ENCODE data around the gene GRM5. TPM values are rescaled to one million over a fixed set of nuclear protein-coding genes. Genes with fewer than 3 reads are reported as not detected.
A peak's percentile ranks its signal among the peaks of the same experiment; 100 is the strongest.

Gene GRM5
- total RNA-seq, 1 donor from 2014 or later = under 0.01 TPM

DNA sequence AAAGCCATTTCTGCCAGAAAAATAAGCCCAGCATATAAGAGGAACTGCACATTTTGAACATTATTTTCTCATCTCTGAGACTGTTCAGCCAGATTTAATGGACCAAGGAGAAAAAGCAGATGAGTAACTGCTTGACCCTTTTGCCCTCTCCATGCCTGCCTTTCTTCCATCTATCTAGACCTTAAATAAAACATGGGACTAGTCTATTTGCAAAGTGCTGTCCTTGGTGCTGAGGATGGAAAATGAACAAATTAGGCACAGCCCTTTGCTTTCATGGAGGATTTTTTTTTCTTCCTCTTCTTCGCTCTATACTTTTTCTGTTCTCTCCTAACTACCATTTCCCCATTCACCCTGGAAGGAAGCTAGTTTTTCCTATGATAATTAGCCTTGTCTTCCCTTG lies 361.3 kb downstream of the GRM5 start:
- peak in 1 of 2 donors; percentile 2 for DNase-seq (ENCODE audit: low read depth in 2 of 2)

GRCh38 chr11:88701816-88702215 lies 364.0 kb downstream of the GRM5 start:
- peak in 1 of 2 donors; percentile 52 for DNase-seq (ENCODE audit: low read depth in 2 of 2)

DNA sequence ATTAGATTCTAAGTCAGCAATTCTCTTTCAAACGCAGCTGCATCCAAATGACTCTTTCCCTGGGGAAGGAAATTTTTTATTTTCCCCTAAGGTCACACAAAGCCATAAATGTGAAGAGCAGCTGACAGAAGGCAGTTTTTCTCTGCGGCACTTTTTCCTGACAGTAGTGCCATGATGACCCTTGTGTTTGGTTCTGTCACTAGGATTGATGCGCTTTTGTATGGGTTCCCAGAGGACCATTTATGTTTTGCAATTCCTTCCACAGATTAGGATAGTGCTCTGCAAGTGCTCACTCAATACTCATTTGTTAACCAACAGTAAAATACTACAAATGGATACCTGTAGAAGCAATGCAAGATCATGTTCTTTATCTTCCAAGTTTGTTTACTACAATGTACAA lies 368.6 kb downstream of the GRM5 start:
- DNase-seq (ENCODE audit: low read depth in 2 of 2) = no peak

DNA sequence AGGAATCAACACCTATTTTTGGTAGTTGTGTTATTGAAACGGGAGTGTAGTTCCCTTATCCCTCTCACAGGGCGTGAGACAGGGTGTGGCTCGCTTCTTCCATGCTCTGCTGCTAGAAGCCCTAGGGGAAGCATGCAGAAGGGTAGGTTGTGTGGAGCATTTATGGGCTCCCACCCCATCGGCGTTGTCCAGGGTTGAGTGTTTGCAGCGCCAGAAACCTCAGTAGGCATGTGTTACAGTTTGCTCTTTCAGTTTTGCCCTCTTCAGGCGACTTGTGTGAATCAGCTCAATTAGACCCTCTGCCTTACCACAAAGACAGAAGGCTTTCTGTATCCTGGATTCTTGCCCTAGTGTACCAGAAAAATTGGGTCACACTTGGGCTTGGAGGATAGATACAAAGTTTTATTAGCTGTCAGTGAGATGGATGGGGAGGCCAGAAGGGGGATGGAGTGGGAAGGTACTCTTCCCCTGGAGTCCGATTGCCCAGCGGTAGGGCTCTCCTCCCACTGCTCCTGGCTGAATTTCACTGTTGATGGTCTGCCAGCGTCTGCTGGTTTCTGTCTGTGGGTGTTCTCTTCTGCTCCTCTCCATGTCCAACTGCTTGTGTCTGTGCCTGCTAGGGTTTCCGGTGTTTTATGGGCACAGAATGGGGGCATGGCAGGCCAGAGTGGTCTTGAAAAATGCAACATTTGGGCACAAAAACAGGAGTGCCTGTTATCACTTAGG lies 369.9 kb downstream of the GRM5 start:
- no peak for DNase-seq (ENCODE audit: low read depth in 2 of 2)

- DNase-seq (ENCODE audit: low read depth in 2 of 2) = no peak
These were observed 373.3 kb downstream of the GRM5 start for GRCh38 chr11:88692306-88693086.

GRCh38 chr11:88689548-88690240 lies 376.1 kb downstream of the GRM5 start:
- DNase-seq (ENCODE audit: low read depth in 2 of 2) = no peak

GRCh38 chr11:88683024-88683423 lies 382.8 kb downstream of the GRM5 start:
- DNase-seq (ENCODE audit: low read depth in 2 of 2) = no peak

- no peak for DNase-seq (ENCODE audit: low read depth in 2 of 2)
These were observed 385.0 kb downstream of the GRM5 start for GRCh38 chr11:88680806-88681205.

DNA sequence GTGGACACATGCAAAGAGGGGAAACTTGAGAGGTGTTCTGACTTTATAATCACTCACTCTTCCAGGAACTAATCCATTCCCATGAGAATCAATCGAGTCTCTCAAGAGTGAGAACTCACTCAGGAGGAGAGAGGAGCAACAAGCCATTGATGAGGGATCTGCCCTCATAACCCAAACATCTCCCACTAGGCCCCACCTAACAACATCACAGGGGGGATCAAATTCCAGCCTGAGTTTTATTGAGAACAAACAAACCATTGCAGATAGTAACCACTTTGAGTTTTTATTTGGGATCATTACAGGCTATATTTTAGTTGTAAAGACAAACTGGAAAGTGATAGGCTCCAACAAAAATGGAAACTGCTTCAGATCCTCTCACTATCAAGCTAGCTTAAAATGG lies 399.4 kb downstream of the GRM5 start:
- no peak for DNase-seq (ENCODE audit: low read depth in 2 of 2)

DNA sequence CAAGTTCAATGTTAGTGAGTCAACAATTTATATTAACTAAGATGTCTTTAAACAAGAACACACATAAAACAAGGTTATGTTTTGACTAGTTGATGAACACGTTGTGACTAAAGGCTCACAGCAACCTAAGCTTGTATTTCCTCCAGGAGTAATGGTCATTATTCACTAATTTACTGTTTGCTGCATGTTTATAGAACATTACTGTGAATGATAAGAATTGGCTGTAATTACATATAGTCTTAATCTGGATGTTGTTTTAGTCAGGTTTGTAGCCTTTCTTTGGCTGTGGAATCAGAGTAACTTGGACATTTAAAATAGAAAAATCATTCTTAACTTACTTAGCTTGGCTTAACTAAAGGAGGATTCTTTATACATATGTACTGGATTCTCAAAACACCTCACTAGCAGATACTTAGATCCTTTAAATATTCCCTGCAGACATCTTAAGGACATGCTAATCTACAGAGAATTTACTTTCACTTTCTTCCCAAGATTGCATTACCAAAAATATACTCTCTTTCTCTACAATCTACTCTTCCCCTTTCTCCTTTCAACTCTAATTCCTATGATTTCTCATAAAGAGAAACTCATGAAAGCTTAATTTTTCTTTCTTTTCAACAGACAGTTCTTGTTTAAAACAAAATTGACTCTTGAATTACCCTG lies 408.6 kb downstream of the GRM5 start:
- no peak for DNase-seq (ENCODE audit: low read depth in 2 of 2)

DNA sequence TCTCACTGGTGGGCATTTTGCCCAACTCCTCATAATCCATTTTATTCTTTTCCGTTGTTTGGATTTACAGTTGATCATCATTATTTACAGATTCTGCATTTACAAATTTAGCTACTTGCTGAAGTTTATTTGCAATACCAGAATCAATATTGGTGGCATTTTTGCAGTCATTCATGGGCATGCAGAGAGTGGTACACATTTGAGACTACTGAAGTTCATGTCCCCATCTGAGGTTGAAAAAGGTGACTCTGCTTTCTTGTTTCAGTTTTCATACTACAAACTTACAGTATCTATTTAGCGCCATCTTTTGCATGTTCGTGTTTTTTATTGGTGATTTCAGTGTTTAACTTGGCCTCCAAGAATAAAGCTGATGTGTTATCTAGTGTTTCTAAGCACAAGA lies 409.5 kb downstream of the GRM5 start:
- DNase-seq (ENCODE audit: low read depth in 2 of 2) = no peak

DNA sequence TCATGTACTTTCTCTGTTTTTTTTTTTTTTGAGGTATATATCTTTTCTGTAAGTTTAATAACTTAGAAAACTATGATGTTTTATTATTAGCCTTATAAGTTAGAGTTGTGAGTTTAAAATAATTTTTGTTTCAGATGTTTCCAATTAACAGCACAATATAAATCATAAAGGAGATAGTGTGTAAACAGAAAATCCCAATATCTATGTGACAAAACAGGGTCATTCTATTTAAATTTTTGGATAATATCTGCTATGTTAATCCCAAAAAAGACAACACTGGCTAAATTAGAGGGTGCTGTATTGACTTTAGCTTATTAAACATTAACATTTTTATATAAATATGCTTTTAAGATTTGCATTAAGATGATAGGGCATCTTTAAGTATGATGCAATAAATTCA lies 410.1 kb downstream of the GRM5 start:
- no peak for DNase-seq (ENCODE audit: low read depth in 2 of 2)

DNA sequence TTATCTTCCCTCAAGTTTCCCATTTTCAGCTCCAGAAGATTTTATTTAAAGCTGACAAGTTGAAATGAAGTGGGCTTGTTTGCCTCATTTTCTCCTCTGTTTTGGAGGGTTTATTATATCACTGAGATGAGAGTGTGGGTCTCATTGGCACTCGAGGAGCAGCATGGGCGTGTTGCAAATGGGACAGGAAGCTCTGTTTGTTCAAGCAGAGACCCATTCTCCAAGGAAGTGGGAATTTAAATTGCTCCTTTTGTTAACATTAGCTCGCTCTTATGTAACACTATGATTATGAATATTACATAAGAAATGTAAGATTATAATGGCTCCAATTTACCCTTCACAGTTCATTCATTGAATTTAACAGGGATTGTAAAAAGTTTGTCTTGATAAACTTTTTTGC lies 410.6 kb downstream of the GRM5 start:
- DNase-seq (ENCODE audit: low read depth in 2 of 2) = no peak

DNA sequence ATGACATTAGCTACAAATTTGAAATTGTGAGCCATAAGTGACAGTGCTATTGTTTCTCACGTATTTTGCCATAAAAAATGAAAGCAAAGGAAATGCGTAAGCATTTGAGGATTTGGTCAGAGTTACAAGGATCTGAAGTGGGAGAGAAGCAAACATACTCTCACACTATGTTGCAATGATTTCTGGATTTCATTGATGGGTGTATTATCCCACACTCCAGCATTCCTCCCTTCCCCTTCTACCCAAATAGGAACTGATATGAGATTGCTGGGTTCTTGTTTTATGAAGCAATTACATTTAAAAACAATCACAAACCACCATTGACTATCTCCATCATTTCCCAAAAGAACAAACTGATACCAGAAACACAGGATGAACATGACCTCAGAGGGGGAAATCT lies 414.2 kb downstream of the GRM5 start:
- no peak for DNase-seq (ENCODE audit: low read depth in 2 of 2)

- DNase-seq (ENCODE audit: low read depth in 2 of 2) = no peak
These were observed 421.1 kb downstream of the GRM5 start for GRCh38 chr11:88644724-88645123.

- no peak for DNase-seq (ENCODE audit: low read depth in 2 of 2)
These were observed 433.6 kb downstream of the GRM5 start for GRCh38 chr11:88632163-88632562.

GRCh38 chr11:88631497-88631896 lies 434.3 kb downstream of the GRM5 start:
- DNase-seq (ENCODE audit: low read depth in 2 of 2) = no peak

GRCh38 chr11:88629496-88629895 lies 436.3 kb downstream of the GRM5 start:
- no peak for DNase-seq (ENCODE audit: low read depth in 2 of 2)

GRCh38 chr11:88626216-88626615 lies 439.6 kb downstream of the GRM5 start:
- DNase-seq (ENCODE audit: low read depth in 2 of 2) = no peak

GRCh38 chr11:88623531-88623930 lies 442.3 kb downstream of the GRM5 start:
- no peak for DNase-seq (ENCODE audit: low read depth in 2 of 2)

DNA sequence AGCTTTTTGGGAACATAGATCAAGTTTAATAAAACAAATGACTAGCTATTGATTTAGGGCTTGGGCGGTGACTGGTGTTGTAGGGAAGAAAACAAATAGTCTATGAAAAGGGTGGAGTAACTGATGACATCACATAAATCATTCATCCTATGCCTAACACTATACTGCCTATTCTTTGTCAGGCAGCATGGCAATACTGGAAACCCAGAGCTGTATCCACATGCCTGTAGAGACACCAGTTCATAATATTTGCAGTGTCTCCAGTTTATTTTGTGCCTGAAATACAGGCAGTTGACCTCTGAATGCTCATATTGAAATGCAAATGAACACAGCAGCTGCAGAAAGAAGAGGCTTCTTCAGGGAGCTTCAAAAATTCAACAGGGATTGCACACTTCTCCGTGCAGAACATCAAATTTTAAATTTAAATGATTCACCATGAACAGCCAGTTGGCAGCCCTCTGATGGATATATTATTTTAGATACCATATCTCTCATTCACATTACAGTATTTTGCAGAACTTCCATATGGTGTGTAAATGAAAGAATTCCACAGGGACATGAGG lies 445.1 kb downstream of the GRM5 start:
- no peak for DNase-seq (ENCODE audit: low read depth in 2 of 2)

All from dermis microvascular lymphatic vessel endothelial cell (primary cell).